IMR-90 (cell line): ENCODE data around the gene BRD1.

Experiments
- MAFK ChIP-seq: IDR thresholded peaks from 2 replicates; pipeline ENCODE4 v1.6.1; 2012; ENCODE audit warnings: low read depth, low read length, improper control_type of control experiment
- NFE2L2 ChIP-seq: fragments of 150-350 bp; IDR thresholded peaks from 2 replicates; pipeline ENCODE4 v1.6.1; 2016; ENCODE audit warnings: low read depth, mild to moderate bottlenecking, low read length
- RCOR1 ChIP-seq: IDR thresholded peaks from 2 replicates; pipeline ENCODE4 v1.6.1; 2012; ENCODE audit warnings: mild to moderate bottlenecking, low read length, improper control_type of control experiment; ENCODE audit not compliant: insufficient replicate concordance
- SMC3 ChIP-seq: fragments of 150-350 bp; IDR thresholded peaks from 2 replicates; pipeline ENCODE4 v1.6.1; 2016; ENCODE audit warnings: low read depth, mild to moderate bottlenecking, antibody characterized with exemption, low read length, moderate library complexity

DNA sequence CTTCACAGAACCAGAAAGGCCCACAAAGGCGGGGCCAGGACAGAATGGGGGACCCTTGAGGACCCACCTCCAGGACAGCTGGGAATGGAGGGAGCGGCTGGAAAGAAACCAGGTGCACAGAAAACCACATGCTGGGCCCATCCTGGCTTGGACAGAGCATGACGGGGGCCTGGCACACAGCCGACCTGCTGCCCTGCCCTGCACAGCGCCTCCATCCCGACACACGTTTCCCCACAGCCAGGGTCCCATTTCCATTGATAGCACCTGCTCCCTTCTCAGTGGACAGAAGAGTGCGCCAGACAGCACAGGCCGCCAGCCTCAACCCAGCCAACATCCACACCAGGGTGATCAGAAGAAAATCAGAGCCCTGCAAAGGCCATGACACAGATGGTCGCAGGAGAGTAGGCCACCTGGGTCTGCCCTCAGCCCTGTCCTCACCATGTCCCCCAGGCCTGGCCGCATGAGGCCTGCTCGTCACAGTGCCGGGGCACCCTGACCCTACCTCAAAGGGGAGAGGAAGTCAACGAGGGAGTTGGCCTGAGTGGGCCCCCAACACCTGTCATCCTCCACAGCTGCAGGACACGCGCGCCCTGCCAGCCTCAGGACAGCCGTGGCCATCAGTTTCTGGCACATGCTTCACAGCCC, 28.1 kb downstream of the BRD1 start:
- TF ChIP-seq RCOR1 (no peak), SMC3 (no peak), MAFK (no peak), NFE2L2 (no peak)
